ENCODE data around the gene TBL1Y.

TBL1Y gene

DNA sequence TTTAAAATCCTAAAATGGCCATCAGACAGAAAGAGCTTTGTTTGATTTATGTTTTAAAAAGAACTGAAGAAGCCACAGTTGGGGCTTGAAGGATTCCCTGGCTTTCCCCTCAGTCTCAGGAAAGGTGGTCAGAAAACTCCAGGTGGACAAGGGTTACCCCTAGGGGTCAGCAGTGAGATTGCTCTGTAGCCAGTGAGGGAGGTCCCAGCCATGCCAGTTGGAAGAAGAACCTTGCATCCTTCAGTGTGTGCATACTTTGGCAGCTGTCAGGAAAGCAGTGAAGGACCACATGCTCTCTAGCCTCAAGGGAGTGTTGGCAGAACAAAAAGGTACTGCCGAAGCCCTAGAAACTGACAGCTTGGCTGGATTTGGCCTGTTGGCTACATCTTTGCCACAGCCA lies 182.3 kb downstream of the TBL1Y start:
- ATAC-seq: no peak
- TF ChIP-seq TCF4 (CRISPR knock-in tag; IDR thresholded peaks at IDR 0.05; ENCODE audit: borderline replicate concordance) (no peak), PPARA (CRISPR knock-in tag; IDR thresholded peaks at IDR 0.05; ENCODE audit: borderline replicate concordance) (no peak), GLIS3 (CRISPR knock-in tag; IDR thresholded peaks at IDR 0.05) (no peak), RARB (CRISPR knock-in tag; IDR thresholded peaks at IDR 0.05) (no peak), ESRRG (CRISPR knock-in tag; IDR thresholded peaks at IDR 0.05) (no peak), ZNF565 (CRISPR knock-in tag; conservative IDR thresholded peaks at IDR 0.05; ENCODE audit: low read depth) (no peak), CSDC2 (CRISPR knock-in tag; IDR thresholded peaks at IDR 0.05) (no peak), OSR1 (CRISPR knock-in tag; IDR thresholded peaks at IDR 0.05) (no peak), ZC3H10 (CRISPR knock-in tag; IDR thresholded peaks at IDR 0.05) (no peak), SNAI2 (CRISPR knock-in tag; IDR thresholded peaks at IDR 0.05) (no peak), ZFP30 (CRISPR knock-in tag; IDR thresholded peaks at IDR 0.05) (no peak), ZNF8 (CRISPR knock-in tag; IDR thresholded peaks at IDR 0.05) (no peak), ISL1 (CRISPR knock-in tag; IDR thresholded peaks at IDR 0.05) (no peak)
- TF ChIP-seq, protein P1, sequence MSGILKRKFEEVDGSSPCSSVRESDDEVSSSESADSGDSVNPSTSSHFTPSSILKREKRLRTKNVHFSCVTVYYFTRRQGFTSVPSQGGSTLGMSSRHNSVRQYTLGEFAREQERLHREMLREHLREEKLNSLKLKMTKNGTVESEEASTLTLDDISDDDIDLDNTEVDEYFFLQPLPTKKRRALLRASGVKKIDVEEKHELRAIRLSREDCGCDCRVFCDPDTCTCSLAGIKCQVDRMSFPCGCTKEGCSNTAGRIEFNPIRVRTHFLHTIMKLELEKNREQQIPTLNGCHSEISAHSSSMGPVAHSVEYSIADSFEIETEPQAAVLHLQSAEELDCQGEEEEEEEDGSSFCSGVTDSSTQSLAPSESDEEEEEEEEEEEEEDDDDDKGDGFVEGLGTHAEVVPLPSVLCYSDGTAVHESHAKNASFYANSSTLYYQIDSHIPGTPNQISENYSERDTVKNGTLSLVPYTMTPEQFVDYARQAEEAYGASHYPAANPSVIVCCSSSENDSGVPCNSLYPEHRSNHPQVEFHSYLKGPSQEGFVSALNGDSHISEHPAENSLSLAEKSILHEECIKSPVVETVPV (CRISPR knock-in tag; IDR thresholded peaks at IDR 0.05): no peak
- TF ChIP-seq, protein P2, sequence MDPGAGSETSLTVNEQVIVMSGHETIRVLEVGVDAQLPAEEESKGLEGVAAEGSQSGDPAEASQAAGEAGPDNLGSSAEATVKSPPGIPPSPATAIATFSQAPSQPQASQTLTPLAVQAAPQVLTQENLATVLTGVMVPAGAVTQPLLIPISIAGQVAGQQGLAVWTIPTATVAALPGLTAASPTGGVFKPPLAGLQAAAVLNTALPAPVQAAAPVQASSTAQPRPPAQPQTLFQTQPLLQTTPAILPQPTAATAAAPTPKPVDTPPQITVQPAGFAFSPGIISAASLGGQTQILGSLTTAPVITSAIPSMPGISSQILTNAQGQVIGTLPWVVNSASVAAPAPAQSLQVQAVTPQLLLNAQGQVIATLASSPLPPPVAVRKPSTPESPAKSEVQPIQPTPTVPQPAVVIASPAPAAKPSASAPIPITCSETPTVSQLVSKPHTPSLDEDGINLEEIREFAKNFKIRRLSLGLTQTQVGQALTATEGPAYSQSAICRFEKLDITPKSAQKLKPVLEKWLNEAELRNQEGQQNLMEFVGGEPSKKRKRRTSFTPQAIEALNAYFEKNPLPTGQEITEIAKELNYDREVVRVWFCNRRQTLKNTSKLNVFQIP (CRISPR knock-in tag; IDR thresholded peaks at IDR 0.05; ENCODE audit: borderline replicate concordance, low read depth): no peak
- TF ChIP-seq, protein P3, sequence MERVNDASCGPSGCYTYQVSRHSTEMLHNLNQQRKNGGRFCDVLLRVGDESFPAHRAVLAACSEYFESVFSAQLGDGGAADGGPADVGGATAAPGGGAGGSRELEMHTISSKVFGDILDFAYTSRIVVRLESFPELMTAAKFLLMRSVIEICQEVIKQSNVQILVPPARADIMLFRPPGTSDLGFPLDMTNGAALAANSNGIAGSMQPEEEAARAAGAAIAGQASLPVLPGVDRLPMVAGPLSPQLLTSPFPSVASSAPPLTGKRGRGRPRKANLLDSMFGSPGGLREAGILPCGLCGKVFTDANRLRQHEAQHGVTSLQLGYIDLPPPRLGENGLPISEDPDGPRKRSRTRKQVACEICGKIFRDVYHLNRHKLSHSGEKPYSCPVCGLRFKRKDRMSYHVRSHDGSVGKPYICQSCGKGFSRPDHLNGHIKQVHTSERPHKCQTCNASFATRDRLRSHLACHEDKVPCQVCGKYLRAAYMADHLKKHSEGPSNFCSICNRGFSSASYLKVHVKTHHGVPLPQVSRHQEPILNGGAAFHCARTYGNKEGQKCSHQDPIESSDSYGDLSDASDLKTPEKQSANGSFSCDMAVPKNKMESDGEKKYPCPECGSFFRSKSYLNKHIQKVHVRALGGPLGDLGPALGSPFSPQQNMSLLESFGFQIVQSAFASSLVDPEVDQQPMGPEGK (CRISPR knock-in tag; IDR thresholded peaks at IDR 0.05; ENCODE audit: borderline replicate concordance): no peak

- no peak for ATAC-seq
- TF ChIP-seq CSDC2 (CRISPR knock-in tag; IDR thresholded peaks at IDR 0.05) (no peak), OSR1 (CRISPR knock-in tag; IDR thresholded peaks at IDR 0.05) (no peak), ZFP30 (CRISPR knock-in tag; IDR thresholded peaks at IDR 0.05) (no peak), GLIS3 (CRISPR knock-in tag; IDR thresholded peaks at IDR 0.05) (no peak), ZNF565 (CRISPR knock-in tag; conservative IDR thresholded peaks at IDR 0.05; ENCODE audit: low read depth) (no peak)
- TF ChIP-seq, protein P1 (CRISPR knock-in tag; IDR thresholded peaks at IDR 0.05): no peak
- TF ChIP-seq, protein P4, sequence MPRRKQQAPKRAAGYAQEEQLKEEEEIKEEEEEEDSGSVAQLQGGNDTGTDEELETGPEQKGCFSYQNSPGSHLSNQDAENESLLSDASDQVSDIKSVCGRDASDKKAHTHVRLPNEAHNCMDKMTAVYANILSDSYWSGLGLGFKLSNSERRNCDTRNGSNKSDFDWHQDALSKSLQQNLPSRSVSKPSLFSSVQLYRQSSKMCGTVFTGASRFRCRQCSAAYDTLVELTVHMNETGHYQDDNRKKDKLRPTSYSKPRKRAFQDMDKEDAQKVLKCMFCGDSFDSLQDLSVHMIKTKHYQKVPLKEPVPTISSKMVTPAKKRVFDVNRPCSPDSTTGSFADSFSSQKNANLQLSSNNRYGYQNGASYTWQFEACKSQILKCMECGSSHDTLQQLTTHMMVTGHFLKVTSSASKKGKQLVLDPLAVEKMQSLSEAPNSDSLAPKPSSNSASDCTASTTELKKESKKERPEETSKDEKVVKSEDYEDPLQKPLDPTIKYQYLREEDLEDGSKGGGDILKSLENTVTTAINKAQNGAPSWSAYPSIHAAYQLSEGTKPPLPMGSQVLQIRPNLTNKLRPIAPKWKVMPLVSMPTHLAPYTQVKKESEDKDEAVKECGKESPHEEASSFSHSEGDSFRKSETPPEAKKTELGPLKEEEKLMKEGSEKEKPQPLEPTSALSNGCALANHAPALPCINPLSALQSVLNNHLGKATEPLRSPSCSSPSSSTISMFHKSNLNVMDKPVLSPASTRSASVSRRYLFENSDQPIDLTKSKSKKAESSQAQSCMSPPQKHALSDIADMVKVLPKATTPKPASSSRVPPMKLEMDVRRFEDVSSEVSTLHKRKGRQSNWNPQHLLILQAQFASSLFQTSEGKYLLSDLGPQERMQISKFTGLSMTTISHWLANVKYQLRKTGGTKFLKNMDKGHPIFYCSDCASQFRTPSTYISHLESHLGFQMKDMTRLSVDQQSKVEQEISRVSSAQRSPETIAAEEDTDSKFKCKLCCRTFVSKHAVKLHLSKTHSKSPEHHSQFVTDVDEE (CRISPR knock-in tag; IDR thresholded peaks at IDR 0.05): no peak
Measured at GRCh38 chrY:7094365-7094764, 183.9 kb downstream of the TBL1Y start.

- ATAC-seq: no peak
- TF ChIP-seq ZFP3 (CRISPR knock-in tag; IDR thresholded peaks at IDR 0.05) (no peak), TOX (CRISPR knock-in tag; IDR thresholded peaks at IDR 0.05; ENCODE audit: borderline replicate concordance) (no peak), CREB5 (CRISPR knock-in tag; IDR thresholded peaks at IDR 0.05; ENCODE audit: low read depth) (no peak), ZNF70 (CRISPR knock-in tag; IDR thresholded peaks at IDR 0.05) (no peak), CSDC2 (CRISPR knock-in tag; IDR thresholded peaks at IDR 0.05) (no peak), TCF4 (CRISPR knock-in tag; IDR thresholded peaks at IDR 0.05; ENCODE audit: borderline replicate concordance) (no peak), OSR1 (CRISPR knock-in tag; IDR thresholded peaks at IDR 0.05) (no peak), BACH2 (CRISPR knock-in tag; IDR thresholded peaks at IDR 0.05; ENCODE audit: borderline replicate concordance) (no peak), SNAI2 (CRISPR knock-in tag; IDR thresholded peaks at IDR 0.05) (no peak)
- TF ChIP-seq, protein P2 (CRISPR knock-in tag; IDR thresholded peaks at IDR 0.05; ENCODE audit: borderline replicate concordance, low read depth): no peak
- TF ChIP-seq, protein P1 (CRISPR knock-in tag; IDR thresholded peaks at IDR 0.05): no peak
Measured at GRCh38 chrY:7097021-7097420, 186.5 kb downstream of the TBL1Y start.
